ENCODE data around the gene TMCC2. TPM values are rescaled to one million over a fixed set of nuclear protein-coding genes. Genes with fewer than 3 reads are reported as not detected.

The TMCC2 gene
- total and polyA plus RNA-seq, 5 experiments from 2014 or later, result 0.37 to 4.7 (median 2.0) TPM

DNA sequence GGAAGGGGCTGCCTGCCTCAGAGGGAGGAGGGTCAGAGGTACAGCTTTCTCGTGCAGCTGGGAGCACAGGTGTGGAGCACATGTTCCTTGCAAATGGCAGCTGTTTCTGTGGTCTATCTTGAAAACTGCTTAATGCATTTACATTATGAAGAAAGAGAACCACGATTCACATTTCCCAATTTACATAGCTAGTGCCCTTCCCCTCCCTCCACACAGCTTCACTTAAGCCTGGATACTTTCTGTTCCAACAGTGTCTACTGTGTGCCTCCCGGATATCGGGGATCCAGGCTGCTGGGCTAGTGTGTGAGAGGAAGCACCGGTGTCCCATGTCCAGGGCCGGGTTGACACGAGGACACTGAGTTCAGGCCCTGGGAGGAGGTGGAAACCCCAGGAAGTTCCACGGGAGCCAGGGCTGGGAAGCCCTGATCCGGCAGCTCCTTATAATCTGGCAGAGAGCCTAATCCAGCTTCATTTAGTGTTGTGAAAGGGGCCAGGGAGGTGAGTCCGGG lies 31.6 kb downstream of the TMCC2 start:
- H3K27me3 Mint-ChIP-seq, result peaks cover 0 to 3% (median 0%) of the 10 kb centered on the region in 5 donors
- H3K4me1 Mint-ChIP-seq, result peaks cover 8 to 15% (median 11%) of the 10 kb centered on the region in 4 donors
- no peaks in the 10 kb centered on the region for H3K36me3 Mint-ChIP-seq
- H3K9me3 Mint-ChIP-seq, result no peaks in the 10 kb centered on the region
- H3K27ac Mint-ChIP-seq, result peak overlapping the region in 1 of 10 donors; percentile 60
- DNase-seq (no peak), ATAC-seq (no peak)
- no peak overlapping the region for H3K4me3 Mint-ChIP-seq
- POLR2A ChIA-PET, result interaction anchor here (0.5 kb wide), 1 partner anchor 135 kb away, joined by 6 read pairs; no protein-coding TSS in a partner anchor

DNA sequence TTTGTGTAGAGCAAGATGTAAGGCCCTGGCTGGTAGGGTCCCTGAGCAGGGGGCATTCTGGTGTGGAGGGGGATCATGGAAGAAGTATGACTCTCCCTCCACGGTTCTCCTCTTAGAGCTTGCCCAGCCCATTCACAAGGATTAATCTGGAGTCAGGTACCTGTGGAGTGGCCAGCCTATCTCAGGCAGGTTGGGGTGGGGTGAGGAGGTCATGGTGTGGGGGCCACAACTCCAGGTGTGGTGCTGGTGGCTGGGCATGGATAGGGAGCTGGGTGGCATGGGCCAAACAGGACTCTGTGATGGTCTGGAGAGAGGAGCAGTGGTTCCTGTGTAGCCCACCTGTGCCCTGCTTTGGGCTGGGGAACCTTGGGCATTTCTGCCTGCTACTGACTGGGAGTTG lies 32.3 kb downstream of the TMCC2 start:
- no peak for ATAC-seq
- DNase-seq, result no peak
- POLR2A ChIA-PET, result no interaction called here
- peaks cover 0 to 3% (median 0%) of the 10 kb centered on the region in 5 donors for H3K27me3 Mint-ChIP-seq
- H3K4me1 Mint-ChIP-seq, result peaks cover 8 to 15% (median 11%) of the 10 kb centered on the region in 4 donors
- H3K27ac Mint-ChIP-seq, result no peak overlapping the region
- no peak overlapping the region for H3K4me3 Mint-ChIP-seq
- H3K36me3 Mint-ChIP-seq, result no peaks in the 10 kb centered on the region
- H3K9me3 Mint-ChIP-seq, result no peaks in the 10 kb centered on the region

DNA sequence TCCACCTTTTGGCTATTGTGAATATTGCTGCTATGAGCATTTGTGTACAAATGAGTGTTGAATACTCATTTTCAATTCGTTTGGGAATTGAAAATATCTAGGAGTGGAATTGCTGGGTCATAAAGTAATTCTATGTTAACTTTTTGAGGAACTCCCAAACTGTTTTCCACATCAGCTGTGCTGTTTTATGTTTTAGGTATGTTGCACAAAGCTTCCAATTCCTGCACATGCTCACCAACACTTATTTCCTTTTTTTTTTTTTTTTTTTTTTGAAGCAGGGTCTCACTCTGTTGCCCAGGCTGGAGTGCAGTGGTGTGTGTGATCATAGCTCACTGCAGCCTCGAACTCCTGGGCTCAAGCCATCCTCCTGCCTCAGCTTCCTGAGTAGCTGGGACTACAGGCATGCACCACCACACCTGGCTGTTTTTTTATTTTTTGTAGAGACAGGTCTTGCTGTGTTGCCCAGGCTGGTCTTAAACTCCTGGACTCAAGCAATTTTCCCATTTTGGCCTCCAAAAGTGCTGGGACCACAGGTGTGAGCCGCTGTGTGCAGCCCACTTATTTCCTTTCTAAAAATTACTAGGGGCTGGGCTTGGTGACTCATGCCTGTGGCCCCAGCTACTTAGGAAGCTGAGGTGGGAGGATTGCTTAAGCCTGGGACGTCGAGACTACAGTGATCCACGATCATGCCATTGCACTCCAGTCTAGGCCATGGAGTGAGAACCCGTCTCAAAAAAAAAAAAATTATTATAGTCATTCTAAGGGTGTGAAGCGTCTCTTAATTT lies 33.4 kb downstream of the TMCC2 start:
- ATAC-seq, result no peak
- H3K4me1 Mint-ChIP-seq, result peaks cover 8 to 13% (median 10%) of the 10 kb centered on the region in 4 donors
- POLR2A ChIA-PET, result interaction anchor here (2.1 kb wide), 1 partner anchor 13 kb away, joined by 6 read pairs; no protein-coding TSS in a partner anchor

DNA sequence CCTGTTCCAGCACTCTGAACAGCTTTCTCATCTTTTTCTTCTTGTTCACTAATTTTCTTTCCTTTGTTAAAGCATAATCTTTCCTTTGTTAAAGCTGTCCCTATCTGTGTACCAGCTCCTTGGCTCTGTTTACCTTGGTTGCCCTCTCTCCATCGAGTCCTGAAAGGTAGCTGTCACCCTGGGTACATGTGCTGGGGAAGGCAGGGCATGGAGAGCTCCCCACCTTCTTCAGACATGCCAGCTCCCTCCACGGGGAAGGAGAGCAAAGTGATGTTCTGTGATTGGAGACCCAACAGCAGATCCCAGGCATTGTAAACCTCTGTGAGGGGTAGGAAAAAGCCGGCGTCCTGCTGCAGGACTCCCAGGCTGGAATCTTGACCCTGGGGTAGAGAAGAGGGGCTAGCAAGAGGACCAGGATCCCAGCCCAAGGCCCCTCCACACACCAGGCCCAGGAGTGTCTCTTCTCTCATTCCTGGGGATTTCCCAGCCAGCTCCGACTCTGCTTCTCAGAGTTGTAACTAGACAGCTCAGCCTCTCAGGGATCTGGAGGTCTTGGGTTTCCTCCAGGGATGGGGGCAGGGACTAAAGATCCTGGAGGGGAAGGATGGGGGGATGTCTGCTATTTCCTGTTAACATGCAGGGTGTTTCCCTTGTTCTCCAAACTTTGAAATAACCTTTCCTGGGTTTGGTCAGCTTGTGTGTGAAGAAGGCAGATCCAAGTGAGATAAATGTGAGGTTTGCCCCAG lies 34.4 kb downstream of the TMCC2 start:
- no peak for ATAC-seq
- H3K27ac Mint-ChIP-seq, result peak overlapping the region in 1 of 10 donors; percentile 17

More for the DNA sequence above, 33.4 kb downstream of the TMCC2 start:
- Mint-ChIP-seq H3K27ac (peak overlapping the region in 1 of 10 donors; percentile 17), H3K27me3 (peaks cover 0 to 3% (median 0%) of the 10 kb centered on the region in 5 donors), H3K4me3 (no peak overlapping the region), H3K36me3 (no peaks in the 10 kb centered on the region), H3K9me3 (no peaks in the 10 kb centered on the region)
- DNase-seq, result no peak

DNA sequence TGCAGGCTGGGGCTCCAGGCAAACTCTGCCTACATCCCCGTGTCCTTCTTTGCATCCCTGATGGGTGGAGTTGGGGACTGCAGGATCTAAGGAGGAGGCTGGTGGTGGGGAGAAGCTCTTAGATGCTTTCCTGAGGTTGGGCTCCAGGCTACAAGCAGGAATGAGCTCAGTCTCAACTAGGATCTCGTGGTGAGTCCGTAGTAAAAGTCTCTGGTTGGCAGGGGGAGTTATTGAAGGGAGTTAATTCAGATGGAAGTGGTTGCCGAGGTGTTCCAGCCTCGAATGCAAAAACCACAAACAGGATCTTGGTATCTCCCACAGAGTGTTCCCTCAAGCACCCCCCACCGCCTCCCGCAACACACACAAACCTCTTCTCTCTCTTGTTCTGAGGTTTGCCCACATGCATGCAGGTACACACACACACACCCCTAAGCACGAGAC lies 35.0 kb downstream of the TMCC2 start:
- no peak overlapping the region for H3K27ac Mint-ChIP-seq
- no peak for DNase-seq
- ATAC-seq, result no peak
- H3K4me1 Mint-ChIP-seq, result peaks cover 9 to 13% (median 10%) of the 10 kb centered on the region in 4 donors
- peaks cover 0 to under 1% (median 0%) of the 10 kb centered on the region in 3 donors for H3K36me3 Mint-ChIP-seq
- POLR2A ChIA-PET, result interaction anchor here (0.6 kb wide), 1 partner anchor 856 kb away, joined by 3 read pairs; no protein-coding TSS in a partner anchor
- peaks cover 0 to 2% (median 0%) of the 10 kb centered on the region in 5 donors for H3K27me3 Mint-ChIP-seq
- H3K4me3 Mint-ChIP-seq, result no peak overlapping the region
- no peaks in the 10 kb centered on the region for H3K9me3 Mint-ChIP-seq

More for the DNA sequence above, 34.4 kb downstream of the TMCC2 start:
- peaks cover 8 to 11% (median 9%) of the 10 kb centered on the region in 4 donors for H3K4me1 Mint-ChIP-seq
- no peaks in the 10 kb centered on the region for H3K9me3 Mint-ChIP-seq
- DNase-seq, result no peak
- POLR2A ChIA-PET, result interaction anchor here (0.6 to 2.1 kb wide), 2 partner anchors 12 to 855 kb away, joined by 3 to 6 read pairs; no protein-coding TSS in a partner anchor
- peaks cover 0 to 3% (median 0%) of the 10 kb centered on the region in 5 donors for H3K27me3 Mint-ChIP-seq
- no peaks in the 10 kb centered on the region for H3K36me3 Mint-ChIP-seq
- H3K4me3 Mint-ChIP-seq, result no peak overlapping the region

DNA sequence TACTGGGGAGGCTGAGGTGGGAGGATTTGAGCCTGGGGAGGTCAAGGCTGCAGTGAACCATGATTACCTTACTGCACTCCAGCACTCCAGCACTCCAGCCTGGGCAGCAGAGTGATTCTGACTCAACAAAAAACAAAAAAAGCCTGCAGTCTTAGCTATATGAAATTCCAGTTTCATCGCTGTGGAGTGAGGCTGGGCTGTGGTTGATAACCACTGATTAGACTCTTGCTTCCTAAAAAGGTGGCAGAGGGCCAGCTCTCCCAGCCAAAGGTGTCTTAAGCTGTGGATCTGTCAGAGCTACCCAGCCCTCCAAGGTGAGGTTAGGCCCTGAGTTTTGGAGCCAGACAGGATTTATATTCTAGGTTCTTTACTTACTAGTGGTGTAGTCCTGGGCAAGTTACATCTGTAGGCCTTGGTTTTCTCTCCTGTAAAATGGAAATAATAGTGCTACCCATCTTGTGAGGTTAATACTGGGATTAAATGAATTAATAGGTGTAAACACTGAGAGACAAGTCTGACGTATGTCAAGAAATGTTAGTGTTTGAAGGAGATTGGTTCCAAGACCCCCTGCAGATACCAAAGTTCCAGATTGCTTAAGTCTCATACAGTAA lies 35.9 kb downstream of the TMCC2 start:
- Mint-ChIP-seq H3K27me3 (peaks cover 0 to 2% (median 0%) of the 10 kb centered on the region in 5 donors), H3K4me3 (no peak overlapping the region), H3K36me3 (peaks cover 0 to 3% (median 0%) of the 10 kb centered on the region in 3 donors), H3K27ac (no peak overlapping the region), H3K9me3 (no peaks in the 10 kb centered on the region), H3K4me1 (peaks cover 9 to 13% (median 10%) of the 10 kb centered on the region in 4 donors)
- ATAC-seq (no peak), DNase-seq (no peak)
- POLR2A ChIA-PET, result no interaction called here

DNA sequence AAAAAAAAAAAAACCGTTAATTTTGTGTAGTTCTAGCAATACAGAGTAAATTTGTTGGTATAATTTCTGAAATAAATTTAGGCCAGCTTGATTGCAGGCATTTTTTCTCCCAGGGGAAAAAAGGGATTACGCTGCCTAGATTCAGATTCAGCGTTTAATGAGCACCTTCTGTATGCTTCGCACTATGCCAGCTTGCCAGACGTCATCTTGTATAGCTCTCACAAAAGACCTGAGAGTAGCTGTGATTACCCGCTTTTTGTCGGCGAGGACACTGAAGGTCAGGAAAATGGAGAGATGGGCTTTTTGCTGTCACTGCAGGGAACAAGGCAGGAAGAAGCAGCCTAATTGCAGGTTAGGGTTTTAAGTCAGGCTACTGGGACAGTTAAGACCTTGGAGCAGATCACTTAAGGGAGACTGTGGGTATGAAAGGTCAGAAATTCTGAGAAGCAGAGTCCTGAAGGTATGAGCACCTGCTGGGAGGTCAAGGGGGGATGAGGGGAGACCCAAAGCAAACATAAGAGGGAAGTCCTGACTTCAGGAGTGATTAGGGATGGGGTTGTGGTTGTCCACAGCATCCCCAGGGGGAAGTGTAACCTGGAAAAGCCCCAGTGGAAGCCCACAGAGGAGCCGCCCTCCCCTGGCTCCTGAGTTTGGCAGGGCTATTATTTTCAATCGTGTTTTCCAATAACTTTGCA lies 39.0 kb downstream of the TMCC2 start:
- peaks cover 0 to 19% (median 0%) of the 10 kb centered on the region in 3 donors for H3K36me3 Mint-ChIP-seq
- POLR2A ChIA-PET, result interaction anchor here (0.6 to 1.0 kb wide), 3 partner anchors 54 to 258 kb away, joined by 3 to 4 read pairs (median 3); no protein-coding TSS in a partner anchor
- H3K27me3 Mint-ChIP-seq, result peaks cover 0 to 2% (median 0%) of the 10 kb centered on the region in 5 donors
- DNase-seq, result no peak
- no peaks in the 10 kb centered on the region for H3K9me3 Mint-ChIP-seq
- no peak for ATAC-seq
- no peak overlapping the region for H3K4me3 Mint-ChIP-seq
- peak overlapping the region in 1 of 10 donors; percentile 49 for H3K27ac Mint-ChIP-seq
- peaks cover 6 to 11% (median 9%) of the 10 kb centered on the region in 4 donors for H3K4me1 Mint-ChIP-seq

DNA sequence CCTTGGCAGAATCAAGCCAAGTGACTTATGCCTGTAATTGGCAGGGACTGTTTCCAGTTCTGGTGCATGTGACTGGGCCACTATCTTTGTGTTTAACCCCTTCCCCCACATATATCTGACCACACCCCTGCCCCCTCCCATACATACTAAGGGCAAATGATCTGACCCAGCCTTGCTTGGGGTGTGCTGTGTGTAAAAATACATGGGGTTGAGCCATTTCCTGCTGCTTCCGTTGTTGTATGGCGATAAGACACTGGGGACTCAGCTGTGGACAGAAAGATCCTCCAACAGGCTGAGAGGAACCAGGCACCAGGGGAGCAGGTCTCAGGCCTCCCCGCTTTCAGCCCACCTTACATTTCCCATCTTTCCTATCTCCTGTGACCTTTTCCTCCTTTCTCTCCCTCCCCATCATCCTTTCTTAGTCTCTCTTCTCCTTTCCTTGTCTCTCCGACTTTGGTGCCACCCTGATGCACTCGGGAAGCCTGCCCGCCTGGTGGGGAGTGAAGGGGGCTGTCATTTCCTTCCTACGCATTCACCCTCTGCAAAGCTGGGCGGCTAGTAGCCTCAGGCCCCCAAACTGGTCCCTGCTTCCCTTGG lies 39.7 kb downstream of the TMCC2 start:
- no peak for ATAC-seq
- Mint-ChIP-seq H3K27ac (no peak overlapping the region), H3K27me3 (peaks cover 0 to 2% (median 0%) of the 10 kb centered on the region in 5 donors), H3K4me3 (no peak overlapping the region), H3K36me3 (peaks cover 0 to 24% (median 0%) of the 10 kb centered on the region in 3 donors), H3K4me1 (peaks cover 0 to 9% (median 6%) of the 10 kb centered on the region in 4 donors), H3K9me3 (no peaks in the 10 kb centered on the region)
- POLR2A ChIA-PET, result no interaction called here
- DNase-seq, result no peak

DNA sequence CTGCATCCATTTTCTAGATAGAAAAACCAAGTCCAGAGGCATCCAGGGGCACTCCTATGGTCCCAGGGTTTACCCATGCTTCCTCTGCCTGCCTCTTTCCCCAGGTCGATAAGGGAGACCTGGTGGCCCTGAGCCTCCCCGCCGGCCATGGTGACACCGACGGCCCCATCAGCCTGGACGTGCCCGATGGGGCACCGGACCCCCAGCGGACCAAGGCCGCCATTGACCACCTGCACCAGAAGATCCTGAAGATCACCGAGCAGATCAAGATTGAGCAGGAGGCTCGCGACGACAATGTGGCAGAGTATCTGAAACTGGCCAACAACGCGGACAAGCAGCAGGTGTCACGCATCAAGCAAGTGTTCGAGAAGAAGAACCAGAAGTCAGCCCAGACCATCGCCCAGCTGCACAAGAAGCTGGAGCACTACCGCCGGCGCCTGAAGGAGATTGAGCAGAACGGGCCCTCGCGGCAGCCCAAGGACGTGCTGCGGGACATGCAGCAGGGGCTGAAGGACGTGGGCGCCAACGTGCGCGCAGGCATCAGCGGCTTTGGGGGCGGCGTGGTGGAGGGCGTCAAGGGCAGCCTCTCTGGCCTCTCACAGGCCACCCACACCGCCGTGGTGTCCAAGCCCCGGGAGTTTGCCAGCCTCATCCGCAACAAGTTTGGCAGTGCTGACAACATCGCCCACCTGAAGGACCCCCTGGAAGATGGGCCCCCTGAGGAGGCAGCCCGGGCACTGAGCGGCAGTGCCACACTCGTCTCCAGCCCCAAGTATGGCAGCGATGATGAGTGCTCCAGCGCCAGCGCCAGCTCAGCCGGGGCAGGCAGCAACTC lies 41.3 kb downstream of the TMCC2 start:
- no peak for ATAC-seq
- H3K27ac Mint-ChIP-seq, result no peak overlapping the region
- no peaks in the 10 kb centered on the region for H3K9me3 Mint-ChIP-seq
- no peak for DNase-seq
- POLR2A ChIA-PET, result interaction anchor here (0.5 to 11.7 kb wide), 2 partner anchors 20 to 51 kb away, joined by 4 to 590 read pairs; partner anchors contain the start of gene NUAK2
- H3K4me3 Mint-ChIP-seq, result no peak overlapping the region
- peaks cover 0 to 12% (median 8%) of the 10 kb centered on the region in 4 donors for H3K4me1 Mint-ChIP-seq
- peaks cover 0 to 24% (median 0%) of the 10 kb centered on the region in 3 donors for H3K36me3 Mint-ChIP-seq
- H3K27me3 Mint-ChIP-seq, result no peaks in the 10 kb centered on the region

DNA sequence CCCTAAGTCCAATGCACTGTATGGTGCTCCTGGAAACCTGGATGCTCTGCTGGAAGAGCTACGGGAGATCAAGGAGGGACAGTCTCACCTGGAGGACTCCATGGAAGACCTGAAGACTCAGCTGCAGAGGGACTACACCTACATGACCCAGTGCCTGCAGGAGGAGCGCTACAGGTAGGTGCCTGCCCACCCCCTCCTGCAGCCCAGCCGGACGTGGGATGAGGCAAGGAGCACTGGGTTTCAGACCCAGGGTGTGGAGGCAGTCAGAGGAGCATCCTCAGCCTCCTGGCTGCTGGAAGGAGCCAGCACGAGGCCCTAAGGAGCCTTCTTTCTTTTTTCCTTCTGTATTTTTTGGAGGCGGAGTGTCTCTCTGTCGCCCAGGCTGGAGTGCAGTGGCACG lies 42.0 kb downstream of the TMCC2 start:
- H3K4me1 Mint-ChIP-seq, result peaks cover 0 to 19% (median 12%) of the 10 kb centered on the region in 4 donors
- ATAC-seq, result no peak
- no peaks in the 10 kb centered on the region for H3K9me3 Mint-ChIP-seq
- H3K4me3 Mint-ChIP-seq, result no peak overlapping the region
- no peaks in the 10 kb centered on the region for H3K27me3 Mint-ChIP-seq
- DNase-seq, result no peak
- peaks cover 0 to 24% (median 0%) of the 10 kb centered on the region in 3 donors for H3K36me3 Mint-ChIP-seq
- POLR2A ChIA-PET, result interaction anchor here (0.5 to 11.7 kb wide), 2 partner anchors 19 to 51 kb away, joined by 4 to 590 read pairs; partner anchors contain the start of gene NUAK2
- no peak overlapping the region for H3K27ac Mint-ChIP-seq
